ENCODE results near the gene C17orf107.

DNA sequence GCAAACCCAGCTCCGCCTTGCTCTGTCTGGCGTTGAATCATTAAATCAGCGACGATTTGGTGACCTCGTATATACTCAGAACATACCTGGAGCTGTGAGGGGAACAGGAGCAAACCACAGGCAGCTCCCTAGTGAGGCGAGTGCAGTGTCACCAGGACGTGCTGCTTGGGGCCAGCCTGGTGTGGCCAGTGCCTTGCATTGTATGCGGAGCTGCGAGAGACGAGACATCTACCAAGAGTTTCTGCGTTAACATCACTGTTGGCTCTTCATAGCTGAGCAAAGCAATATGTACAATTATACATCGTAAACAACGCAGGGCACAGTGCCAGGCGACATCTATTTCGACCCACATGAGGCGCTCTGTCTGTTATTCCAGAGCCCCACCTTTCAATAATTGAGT, 38.3 kb upstream of the C17orf107 start:
- TF ChIP-seq, protein P1, sequence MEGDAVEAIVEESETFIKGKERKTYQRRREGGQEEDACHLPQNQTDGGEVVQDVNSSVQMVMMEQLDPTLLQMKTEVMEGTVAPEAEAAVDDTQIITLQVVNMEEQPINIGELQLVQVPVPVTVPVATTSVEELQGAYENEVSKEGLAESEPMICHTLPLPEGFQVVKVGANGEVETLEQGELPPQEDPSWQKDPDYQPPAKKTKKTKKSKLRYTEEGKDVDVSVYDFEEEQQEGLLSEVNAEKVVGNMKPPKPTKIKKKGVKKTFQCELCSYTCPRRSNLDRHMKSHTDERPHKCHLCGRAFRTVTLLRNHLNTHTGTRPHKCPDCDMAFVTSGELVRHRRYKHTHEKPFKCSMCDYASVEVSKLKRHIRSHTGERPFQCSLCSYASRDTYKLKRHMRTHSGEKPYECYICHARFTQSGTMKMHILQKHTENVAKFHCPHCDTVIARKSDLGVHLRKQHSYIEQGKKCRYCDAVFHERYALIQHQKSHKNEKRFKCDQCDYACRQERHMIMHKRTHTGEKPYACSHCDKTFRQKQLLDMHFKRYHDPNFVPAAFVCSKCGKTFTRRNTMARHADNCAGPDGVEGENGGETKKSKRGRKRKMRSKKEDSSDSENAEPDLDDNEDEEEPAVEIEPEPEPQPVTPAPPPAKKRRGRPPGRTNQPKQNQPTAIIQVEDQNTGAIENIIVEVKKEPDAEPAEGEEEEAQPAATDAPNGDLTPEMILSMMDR (conservative IDR thresholded peaks at IDR 0.05; ENCODE audit: low read depth, low read length): no peak
- TF ChIP-seq EZH2phosphoT487 (IDR thresholded peaks at IDR 0.05; ENCODE audit: borderline replicate concordance, low read length) (no peak), EZH2 (IDR thresholded peaks at IDR 0.05; ENCODE audit: low read length, unreplicated experiment) (no peak)

Data from PC-3 (cell line).